Esophagus muscularis mucosa (tissue), 4 donors: ENCODE measurements around the gene GALNT14.

Experiments
- EP300 ChIP-seq: sonication (generic); formaldehyde crosslinking; IDR thresholded peaks from one replicate; pipeline ENCODE4 v1.6.1; 2017; ENCODE audit warnings: antibody characterized with exemption
- POLR2AphosphoS5 ChIP-seq, 2 donors: sonication (generic); formaldehyde crosslinking; IDR thresholded peaks; one replicate each; pipeline ENCODE4 v1.6.1; 2017; ENCODE audit warnings: antibody characterized with exemption in 2 of 2
- TF ChIP-seq, protein P1 (sequence below), 3 experiments: fragments of 200-600 bp in 2 of 3; fragments of 450-650 bp in 1 of 3; sonication (generic) in 2 of 3; IDR thresholded peaks; one replicate each; pipeline ENCODE4 v1.5.1; 2017 to 2019; ENCODE audit warnings: antibody characterized with exemption in 3 of 3, mild to moderate bottlenecking in 2 of 3, moderate library complexity in 1 of 3

DNA sequence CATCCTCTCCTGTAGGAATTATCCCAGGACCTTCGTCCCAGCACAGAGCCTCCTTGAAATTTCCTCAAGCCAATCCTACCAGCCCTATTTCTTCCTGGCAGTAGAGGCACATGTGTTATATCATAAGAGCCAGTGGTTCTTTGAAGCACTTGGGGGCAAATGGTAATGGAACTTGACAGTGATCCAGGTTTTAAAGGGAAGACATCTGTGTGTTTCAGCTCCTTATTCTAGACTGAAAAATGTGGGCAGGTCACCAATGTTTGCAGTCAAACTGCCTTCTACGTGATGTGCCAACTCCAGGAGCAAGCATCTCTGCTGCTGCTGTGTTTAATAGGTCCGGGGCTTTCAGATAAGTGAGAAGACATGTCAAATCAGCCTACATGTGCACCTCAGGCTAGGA lies 157.1 kb downstream of the GALNT14 start:
- TF ChIP-seq, protein P1, sequence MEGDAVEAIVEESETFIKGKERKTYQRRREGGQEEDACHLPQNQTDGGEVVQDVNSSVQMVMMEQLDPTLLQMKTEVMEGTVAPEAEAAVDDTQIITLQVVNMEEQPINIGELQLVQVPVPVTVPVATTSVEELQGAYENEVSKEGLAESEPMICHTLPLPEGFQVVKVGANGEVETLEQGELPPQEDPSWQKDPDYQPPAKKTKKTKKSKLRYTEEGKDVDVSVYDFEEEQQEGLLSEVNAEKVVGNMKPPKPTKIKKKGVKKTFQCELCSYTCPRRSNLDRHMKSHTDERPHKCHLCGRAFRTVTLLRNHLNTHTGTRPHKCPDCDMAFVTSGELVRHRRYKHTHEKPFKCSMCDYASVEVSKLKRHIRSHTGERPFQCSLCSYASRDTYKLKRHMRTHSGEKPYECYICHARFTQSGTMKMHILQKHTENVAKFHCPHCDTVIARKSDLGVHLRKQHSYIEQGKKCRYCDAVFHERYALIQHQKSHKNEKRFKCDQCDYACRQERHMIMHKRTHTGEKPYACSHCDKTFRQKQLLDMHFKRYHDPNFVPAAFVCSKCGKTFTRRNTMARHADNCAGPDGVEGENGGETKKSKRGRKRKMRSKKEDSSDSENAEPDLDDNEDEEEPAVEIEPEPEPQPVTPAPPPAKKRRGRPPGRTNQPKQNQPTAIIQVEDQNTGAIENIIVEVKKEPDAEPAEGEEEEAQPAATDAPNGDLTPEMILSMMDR (IDR thresholded peaks at IDR 0.05): no peak
- TF ChIP-seq POLR2AphosphoS5 (IDR thresholded peaks at IDR 0.05) (no peak), EP300 (no peak)
